Parathyroid adenoma (tissue), 2 donors: ENCODE data around the gene NADK2.

ENCODE experiments used
- H2AFZ ChIP-seq: fragments of 300-600 bp; sonication (generic); one replicate; pipeline ENCODE4 v1.7.0; 2017; ENCODE audit warnings: antibody characterized with exemption, mild to moderate bottlenecking
- H3K27ac ChIP-seq: fragments of 300-600 bp; sonication (generic); one replicate; pipeline ENCODE4 v1.7.0; 2017
- H3K27me3 ChIP-seq: fragments of 300-600 bp; sonication (generic); one replicate; pipeline ENCODE4 v1.7.0; 2017; ENCODE audit warnings: low read length; ENCODE audit not compliant: control insufficient read depth, insufficient read depth
- H3K36me3 ChIP-seq: fragments of 300-600 bp; sonication (generic); one replicate; pipeline ENCODE4 v1.7.0; 2017; ENCODE audit warnings: low read length; ENCODE audit not compliant: control insufficient read depth, insufficient read depth
- H3K4me1 ChIP-seq: fragments of 300-600 bp; sonication (generic); one replicate; pipeline ENCODE4 v1.7.0; 2017; ENCODE audit warnings: control low read depth
- H3K4me2 ChIP-seq: fragments of 300-600 bp; sonication (generic); one replicate; pipeline ENCODE4 v1.7.0; 2017; ENCODE audit warnings: low read length
- H3K4me3 ChIP-seq: fragments of 300-600 bp; sonication (generic); one replicate; pipeline ENCODE4 v1.7.0; 2017; ENCODE audit warnings: low read depth, low read length
- H3K79me2 ChIP-seq: fragments of 300-600 bp; sonication (generic); one replicate; pipeline ENCODE4 v1.7.0; 2017; ENCODE audit warnings: control low read depth
- H3K9ac ChIP-seq: fragments of 300-600 bp; sonication (generic); one replicate; pipeline ENCODE4 v1.7.0; 2017; ENCODE audit warnings: mild to moderate bottlenecking
- H3K9me3 ChIP-seq: fragments of 300-600 bp; sonication (generic); one replicate; pipeline ENCODE4 v1.7.0; 2017; ENCODE audit warnings: low read length; ENCODE audit not compliant: control insufficient read depth
- CTCF ChIP-seq: fragments of 300-600 bp; sonication (generic); IDR thresholded peaks from one replicate; pipeline ENCODE4 v1.7.0; 2017; ENCODE audit warnings: antibody characterized with exemption, mild to moderate bottlenecking
- donor health status: primary hyperparathyroidism.

NADK2 gene

GRCh38 chr5:36227046-36227445 lies 14.7 kb downstream of the NADK2 start:
- no peak overlapping the region for H3K4me2 ChIP-seq
- no peaks in the 10 kb centered on the region for H3K36me3 ChIP-seq
- no peak overlapping the region for H3K9ac ChIP-seq
- H3K27me3 ChIP-seq: no peaks in the 10 kb centered on the region
- H3K27ac ChIP-seq: no peak overlapping the region
- no peak overlapping the region for H3K4me3 ChIP-seq
- no peaks in the 10 kb centered on the region for H3K9me3 ChIP-seq
- no peak overlapping the region for H2AFZ ChIP-seq
- TF ChIP-seq CTCF: no peak
- H3K4me1 ChIP-seq: peaks cover 3% of the 10 kb centered on the region
- no peaks in the 10 kb centered on the region for H3K79me2 ChIP-seq

- Histone ChIP-seq H3K36me3 (no peaks in the 10 kb centered on the region), H3K4me3 (no peak overlapping the region), H3K27me3 (no peaks in the 10 kb centered on the region), H3K9ac (no peak overlapping the region), H3K4me1 (no peaks in the 10 kb centered on the region), H3K4me2 (no peak overlapping the region), H3K27ac (no peak overlapping the region), H2AFZ (no peak overlapping the region), H3K9me3 (no peaks in the 10 kb centered on the region), H3K79me2 (no peaks in the 10 kb centered on the region)
- TF ChIP-seq CTCF: no peak
These were observed 19.1 kb downstream of the NADK2 start for GRCh38 chr5:36222620-36223019.

- Histone ChIP-seq H3K79me2 (no peaks in the 10 kb centered on the region), H3K9ac (no peak overlapping the region), H3K27me3 (no peaks in the 10 kb centered on the region), H3K9me3 (no peaks in the 10 kb centered on the region), H3K4me2 (no peak overlapping the region), H2AFZ (no peak overlapping the region), H3K4me3 (no peak overlapping the region), H3K36me3 (no peaks in the 10 kb centered on the region), H3K4me1 (no peaks in the 10 kb centered on the region), H3K27ac (no peak overlapping the region)
- TF ChIP-seq CTCF: no peak
These were observed 23.7 kb downstream of the NADK2 start for GRCh38 chr5:36217988-36218387.

GRCh38 chr5:36217567-36217966 lies 24.2 kb downstream of the NADK2 start:
- no peak overlapping the region for H3K27ac ChIP-seq
- no peaks in the 10 kb centered on the region for H3K4me1 ChIP-seq
- H3K36me3 ChIP-seq: no peaks in the 10 kb centered on the region
- H3K4me3 ChIP-seq: no peak overlapping the region
- no peaks in the 10 kb centered on the region for H3K9me3 ChIP-seq
- no peaks in the 10 kb centered on the region for H3K27me3 ChIP-seq
- H2AFZ ChIP-seq: no peak overlapping the region
- no peaks in the 10 kb centered on the region for H3K79me2 ChIP-seq
- H3K9ac ChIP-seq: no peak overlapping the region
- H3K4me2 ChIP-seq: no peak overlapping the region
- no peak for TF ChIP-seq CTCF

GRCh38 chr5:36215910-36216309 lies 25.8 kb downstream of the NADK2 start:
- no peaks in the 10 kb centered on the region for H3K36me3 ChIP-seq
- H3K9ac ChIP-seq: no peak overlapping the region
- H2AFZ ChIP-seq: no peak overlapping the region
- no peak overlapping the region for H3K4me3 ChIP-seq
- no peaks in the 10 kb centered on the region for H3K27me3 ChIP-seq
- no peak overlapping the region for H3K27ac ChIP-seq
- no peak overlapping the region for H3K4me2 ChIP-seq
- no peak for TF ChIP-seq CTCF
- H3K79me2 ChIP-seq: no peaks in the 10 kb centered on the region
- H3K9me3 ChIP-seq: no peaks in the 10 kb centered on the region
- no peaks in the 10 kb centered on the region for H3K4me1 ChIP-seq
